Parietal lobe (tissue), 1 donor: Measurements from ENCODE around the gene KCNJ6. TPM values are rescaled to one million over a fixed set of nuclear protein-coding genes. Genes with fewer than 3 reads are reported as not detected.

Experiments
- total RNA-seq: library from RNA; depleted of rRNA; stranded (reverse); fragments of >200 nt; gene quantifications from one replicate; pipeline ENCODE4 v1.2.3, GENCODE V29; 2014

KCNJ6 gene
- total RNA-seq, result 11.0 TPM

GRCh38 chr21:37916310-37917051, at the start of gene KCNJ6:
KCNJ6 (minus strand) TSS chr21:37916457; CDS start chr21:37840682, 75,775 bp downstream.

